K562 (cell line): ENCODE data around the gene TIAM1. TPM values are rescaled to one million over a fixed set of nuclear protein-coding genes. Genes with fewer than 3 reads are reported as not detected.

ENCODE experiments used
- ATAC-seq: fragments of 200-7000 bp; cut with Tn5 transposase; 3 replicates; pipeline ENCODE4 v1.9.1; 2020; ENCODE audit warnings: moderate library complexity
- BruUV-seq: library from RNA; stranded (reverse); fragments of 400-500 nt; replicated peaks from 2 replicates; lab custom pipeline; 2021; lab: Mats Ljungman, UMichigan
- CTCF ChIA-PET: fragments of 300-600 bp; formaldehyde crosslinking; extraction: SDS; loops from one replicate; lab custom pipeline; 2021; ENCODE audit warnings: low intra/inter-chr PET ratio; lab: Yijun Ruan, JAX
- POLR2A ChIA-PET: fragments of 300-600, 350-650 bp; sonication (Branson Sonifier 250); formaldehyde crosslinking; extraction: SDS; loops from one replicate; lab custom pipeline; 2021; ENCODE audit warnings: antibody characterized with exemption, inconsistent platforms; lab: Yijun Ruan, JAX
- DNase-seq, 4 experiments: peaks; one replicate each; pipeline versions ENCODE4 v3.0.0 to v3.0.0-alpha.2; 2011 to 2018; ENCODE audit warnings: low spot score in 3 of 4, mixed read lengths in 3 of 4; ENCODE audit errors: extremely low read depth in 1 of 4
- FAIRE-seq: peaks from 2 replicates; lab custom pipeline; 2011; peaks lifted over from hg19 to GRCh38; lab: Jason Lieb, UNC
- H2AFZ ChIP-seq: 2 replicates; pipeline ENCODE4 v1.6.0; 2011; ENCODE audit warnings: low read depth, low read length, control low read depth, inconsistent platforms
- H3K27ac ChIP-seq: fragments of 200-600 bp; 3 replicates; pipeline ENCODE4 v1.8.0; 2011; ENCODE audit warnings: low read depth, mild to moderate bottlenecking, control low read depth, inconsistent platforms, low read length, moderate library complexity, mixed read lengths; ENCODE audit errors: extremely low read depth
- H3K27me3 ChIP-seq, 2 experiments: fragments of 300-600 bp in 1 of 2; 2 replicates in 1 of 2; 3 replicates in 1 of 2; pipeline versions ENCODE4 v1.6.0 to v1.8.0; 2011; ENCODE audit warnings: inconsistent platforms in 2 of 2, low read length in 2 of 2, mild to moderate bottlenecking in 1 of 2, mixed read lengths in 1 of 2, moderate library complexity in 1 of 2; ENCODE audit not compliant: control insufficient read depth in 2 of 2, insufficient read depth in 2 of 2
- H3K36me3 ChIP-seq: fragments of 300-600 bp; 3 replicates; pipeline ENCODE4 v1.8.0; 2011; ENCODE audit warnings: mild to moderate bottlenecking, low read length, inconsistent platforms; ENCODE audit not compliant: control insufficient read depth, insufficient read depth
- H3K4me1 ChIP-seq, 2 experiments: fragments of 200-600 bp in 1 of 2; replicated peaks in 1 of 2; 2 replicates in 1 of 2; 3 replicates in 1 of 2; pipeline versions ENCODE4 v1.5.1 to v1.8.0; 2011; ENCODE audit warnings: inconsistent platforms in 2 of 2, low read length in 2 of 2, mild to moderate bottlenecking in 1 of 2, mixed read lengths in 1 of 2, moderate library complexity in 1 of 2; ENCODE audit not compliant: control insufficient read depth in 2 of 2, insufficient read depth in 2 of 2
- H3K4me2 ChIP-seq: 2 replicates; pipeline ENCODE4 v1.6.1; 2011; ENCODE audit warnings: low read length, control low read depth, inconsistent platforms, mixed read lengths; ENCODE audit not compliant: insufficient read depth
- H3K4me3 ChIP-seq: fragments of 200-600 bp; sonication (generic), shearing (Covaris generic); 2 replicates; pipeline ENCODE4 v1.5.1; 2016; ENCODE audit warnings: control low read depth, inconsistent platforms
- H3K79me2 ChIP-seq: fragments of 200-600 bp; 3 replicates; pipeline ENCODE4 v1.8.0; 2011; ENCODE audit warnings: low read length, inconsistent platforms; ENCODE audit not compliant: control insufficient read depth, insufficient read depth
- H3K9ac ChIP-seq, 2 experiments: 2 replicates each; pipeline versions ENCODE4 v1.6.0 to v1.6.1; 2011; ENCODE audit warnings: low read depth in 2 of 2, low read length in 2 of 2, control low read depth in 1 of 2, inconsistent platforms in 1 of 2, mild to moderate bottlenecking in 1 of 2, mixed read lengths in 1 of 2; ENCODE audit not compliant: insufficient read depth in 1 of 2
- H3K9me1 ChIP-seq: one replicate; pipeline ENCODE4 v1.6.0; 2011; ENCODE audit warnings: inconsistent platforms, mild to moderate bottlenecking, low read length, moderate library complexity; ENCODE audit not compliant: control insufficient read depth, insufficient read depth
- H3K9me3 ChIP-seq: replicated peaks from 2 replicates; pipeline ENCODE4 v1.5.1; 2011; ENCODE audit warnings: low read depth, low read length, inconsistent platforms; ENCODE audit not compliant: control insufficient read depth, insufficient read depth
- H4K20me1 ChIP-seq: replicated peaks from 2 replicates; pipeline ENCODE4 v1.6.1; 2011; ENCODE audit warnings: low read length, inconsistent platforms, mixed read lengths; ENCODE audit not compliant: control insufficient read depth, insufficient read depth
- FOXP1 ChIP-seq: sonication (generic); formaldehyde crosslinking; IDR thresholded peaks from 2 replicates; pipeline ENCODE4 v1.8.0; 2022; ENCODE audit warnings: mild to moderate bottlenecking, missing genetic modification reagents
- MXI1 ChIP-seq: IDR thresholded peaks from 2 replicates; pipeline ENCODE4 v1.6.1; 2011; ENCODE audit warnings: low read depth, mild to moderate bottlenecking, improper control_type of control experiment, low read length
- MYBL2 ChIP-seq, 2 experiments: fragments of 450-650 bp in 1 of 2; sonication (generic) in 1 of 2; formaldehyde crosslinking in 1 of 2; IDR thresholded peaks; 2 replicates each; pipeline versions ENCODE4 v1.6.1 to v1.8.1; 2017 to 2022; ENCODE audit warnings: borderline replicate concordance in 1 of 2, inconsistent platforms in 1 of 2, low read depth in 1 of 2, mild to moderate bottlenecking in 1 of 2, missing genetic modification reagents in 1 of 2, moderate library complexity in 1 of 2
- NFE2 ChIP-seq: IDR thresholded peaks from 2 replicates; pipeline ENCODE4 v1.6.1; 2014; ENCODE audit warnings: antibody characterized with exemption, low read depth
- POU5F1 ChIP-seq: fragments of 150-350 bp; IDR thresholded peaks from 2 replicates; pipeline ENCODE4 v1.6.1; 2014; ENCODE audit warnings: borderline replicate concordance, low read length, low read depth, mild to moderate bottlenecking; ENCODE audit not compliant: partially characterized antibody
- ZNF140 ChIP-seq: fragments of 250-450 bp; sonication (Bioruptor Pico); IDR thresholded peaks from 2 replicates; pipeline ENCODE4 v1.8.0; 2021; ENCODE audit warnings: moderate library complexity, mild to moderate bottlenecking, inconsistent platforms
- ZNF384 ChIP-seq: IDR thresholded peaks from 2 replicates; pipeline ENCODE4 v1.6.1; 2012; ENCODE audit warnings: low read depth, low read length, improper control_type of control experiment
- WGBS: fragments of 100-300 bp; shearing (Covaris generic); methylation state at CpG from one replicate; pipeline ENCODE4 v1.1.6; 2016; ENCODE audit warnings: low coverage, mixed read lengths; ENCODE audit not compliant: insufficient coverage; ENCODE audit errors: missing lambda C conversion rate; 5-methylcytosine and 5-hydroxymethylcytosine counted together
- in situ Hi-C: fragments of 300-500 bp; cut with MboI; formaldehyde crosslinking; loops from 4 replicates; pipeline ENCODE4 v1.15.0; 2018; ENCODE audit warnings: inconsistent platforms, mixed read lengths
- intact Hi-C: fragments of 100-400 bp; cut with micrococcal nuclease; formaldehyde crosslinking; loops from 2 replicates; pipeline ENCODE4 v1.14.2; 2022
- polyA plus RNA-seq, 8 experiments: library from polyadenylated mRNA; depleted of rRNA in 4 of 8; stranded (reverse) in 5 of 8; unstranded in 3 of 8; fragments of >200 nt; fragmentation: Nextera tagmentation in 2 of 8; fragmentation: Illumina TruSeq in 1 of 8; extraction: Ambion mirVana in 2 of 8; extraction: Trizol in 1 of 8; gene quantifications; 2 replicates each; pipeline versions ENCODE4 v1.2.1 to v1.2.3, GENCODE V29; 2011 to 2014; ENCODE audit warnings: inconsistent platforms in 1 of 8, missing spikeins in 1 of 8
- total RNA-seq, 7 experiments: library from RNA; depleted of rRNA in 6 of 7; stranded (reverse); fragments of >200 nt in 6 of 7; fragmentation: Illumina TruSeq in 2 of 7; extraction: Trizol in 2 of 7; gene quantifications; 2 replicates each; pipeline versions ENCODE4 v1.2.1 to v1.2.3, GENCODE V29; 2011 to 2021; ENCODE audit warnings: low replicate concordance in 1 of 7
- TF ChIP-seq, protein P1 (sequence below), 2 experiments: fragments of 450-650 bp; IDR thresholded peaks; 2 replicates each; pipeline ENCODE4 v1.6.1; 2016; ENCODE audit warnings: mild to moderate bottlenecking in 2 of 2, borderline replicate concordance in 1 of 2, low read depth in 1 of 2, moderate library complexity in 1 of 2
- TF ChIP-seq, protein P2 (sequence below): IDR thresholded peaks from 2 replicates; pipeline ENCODE4 v1.6.1; 2016; ENCODE audit warnings: missing genetic modification characterization, missing compliant biosample characterization

The TIAM1 gene
- total and polyA plus RNA-seq, 9 of the 15 experiments (the other 6 are each of a cell fraction or from before 2014, with no cell fraction given) = 0.11 TPM; not detected in 8

DNA sequence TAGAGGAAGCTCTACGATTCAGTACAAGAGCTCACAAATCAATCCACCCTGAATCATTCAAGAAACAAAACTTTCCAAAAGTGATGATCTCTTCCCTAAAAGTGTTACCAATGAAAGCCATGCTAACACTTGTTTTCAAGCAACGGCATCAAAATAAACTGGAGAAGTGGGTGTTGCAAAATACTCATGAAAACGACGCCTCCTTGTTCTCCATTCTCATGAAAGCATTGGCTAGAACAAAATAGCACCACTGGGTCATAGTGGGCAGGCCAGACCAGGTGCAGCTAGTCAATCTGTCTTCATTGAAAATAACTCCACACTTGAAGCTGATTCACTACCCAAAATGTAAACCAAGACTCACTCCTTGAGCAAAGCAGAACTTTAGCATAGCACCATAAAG, 4.3 kb downstream of the TIAM1 start (continued):
- TF ChIP-seq ZNF140 (CRISPR knock-in tag) = no peak
- TF ChIP-seq FOXP1 (CRISPR knock-in tag) = no peak

DNA sequence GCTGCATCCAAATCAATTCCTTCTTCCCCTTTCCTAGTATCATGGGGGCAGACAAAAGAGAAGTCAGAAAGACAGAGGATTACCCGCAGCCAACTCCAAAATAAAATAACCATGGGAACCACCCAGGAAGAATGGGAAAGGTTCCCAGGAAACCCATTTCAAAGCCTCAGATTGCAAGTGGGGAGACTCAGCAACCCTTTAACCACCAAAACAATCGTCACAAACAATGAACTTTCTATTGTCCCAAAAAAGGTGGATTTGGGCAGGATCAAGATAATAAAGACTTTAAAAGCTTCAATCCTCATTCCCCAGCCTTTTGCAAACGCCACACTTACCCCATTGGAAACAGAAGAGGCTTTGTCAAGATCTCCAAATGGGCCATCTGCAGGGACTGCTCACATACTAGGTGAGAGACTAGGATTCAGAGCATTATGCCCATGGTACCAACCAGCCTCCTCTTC, 5.1 kb downstream of the TIAM1 start:
- no peak overlapping the region for H3K27ac ChIP-seq
- ChIA-PET POLR2A (no interaction called here), CTCF (no interaction called here)
- no peak overlapping the region for H3K4me2 ChIP-seq
- in situ Hi-C loops = no loop called here
- H3K4me3 ChIP-seq = no peak overlapping the region
- FAIRE-seq (no peak), ATAC-seq (no peak), DNase-seq (no peak)
- WGBS = 3% methylated on average over 3 of the region's 3 CpGs
- H3K9me1 ChIP-seq = no peaks in the 10 kb centered on the region
- H3K9ac ChIP-seq = no peak overlapping the region
- no TSS peak for BruUV-seq
- no peaks in the 10 kb centered on the region for H3K79me2 ChIP-seq
- H3K36me3 ChIP-seq = no peaks in the 10 kb centered on the region
- intact Hi-C loops = no loop called here
- peaks cover 17 to 32% of the 10 kb centered on the region in 2 experiments; a peak in 3 of 5 replicates for H3K27me3 ChIP-seq
- no peaks in the 10 kb centered on the region; the same call in 1 of the 2 replicates for H4K20me1 ChIP-seq
- no peak overlapping the region for H2AFZ ChIP-seq
- no peaks in the 10 kb centered on the region for H3K9me3 ChIP-seq
- 0 out of 5 replicates have a peak, but pooled peaks cover 0 to 3% of the 10 kb centered on the region in 2 experiments for H3K4me1 ChIP-seq
- TF ChIP-seq NFE2 = no peak
- no peak for TF ChIP-seq POU5F1
- TF ChIP-seq ZNF384 = no peak
- TF ChIP-seq MYBL2 (IDR thresholded peaks at IDR 0.05; ENCODE audit: low read depth) = no peak
- TF ChIP-seq MYBL2 (CRISPR knock-in tag; IDR thresholded peaks at IDR 0.05; ENCODE audit: borderline replicate concordance) = no peak
- TF ChIP-seq, protein P1, sequence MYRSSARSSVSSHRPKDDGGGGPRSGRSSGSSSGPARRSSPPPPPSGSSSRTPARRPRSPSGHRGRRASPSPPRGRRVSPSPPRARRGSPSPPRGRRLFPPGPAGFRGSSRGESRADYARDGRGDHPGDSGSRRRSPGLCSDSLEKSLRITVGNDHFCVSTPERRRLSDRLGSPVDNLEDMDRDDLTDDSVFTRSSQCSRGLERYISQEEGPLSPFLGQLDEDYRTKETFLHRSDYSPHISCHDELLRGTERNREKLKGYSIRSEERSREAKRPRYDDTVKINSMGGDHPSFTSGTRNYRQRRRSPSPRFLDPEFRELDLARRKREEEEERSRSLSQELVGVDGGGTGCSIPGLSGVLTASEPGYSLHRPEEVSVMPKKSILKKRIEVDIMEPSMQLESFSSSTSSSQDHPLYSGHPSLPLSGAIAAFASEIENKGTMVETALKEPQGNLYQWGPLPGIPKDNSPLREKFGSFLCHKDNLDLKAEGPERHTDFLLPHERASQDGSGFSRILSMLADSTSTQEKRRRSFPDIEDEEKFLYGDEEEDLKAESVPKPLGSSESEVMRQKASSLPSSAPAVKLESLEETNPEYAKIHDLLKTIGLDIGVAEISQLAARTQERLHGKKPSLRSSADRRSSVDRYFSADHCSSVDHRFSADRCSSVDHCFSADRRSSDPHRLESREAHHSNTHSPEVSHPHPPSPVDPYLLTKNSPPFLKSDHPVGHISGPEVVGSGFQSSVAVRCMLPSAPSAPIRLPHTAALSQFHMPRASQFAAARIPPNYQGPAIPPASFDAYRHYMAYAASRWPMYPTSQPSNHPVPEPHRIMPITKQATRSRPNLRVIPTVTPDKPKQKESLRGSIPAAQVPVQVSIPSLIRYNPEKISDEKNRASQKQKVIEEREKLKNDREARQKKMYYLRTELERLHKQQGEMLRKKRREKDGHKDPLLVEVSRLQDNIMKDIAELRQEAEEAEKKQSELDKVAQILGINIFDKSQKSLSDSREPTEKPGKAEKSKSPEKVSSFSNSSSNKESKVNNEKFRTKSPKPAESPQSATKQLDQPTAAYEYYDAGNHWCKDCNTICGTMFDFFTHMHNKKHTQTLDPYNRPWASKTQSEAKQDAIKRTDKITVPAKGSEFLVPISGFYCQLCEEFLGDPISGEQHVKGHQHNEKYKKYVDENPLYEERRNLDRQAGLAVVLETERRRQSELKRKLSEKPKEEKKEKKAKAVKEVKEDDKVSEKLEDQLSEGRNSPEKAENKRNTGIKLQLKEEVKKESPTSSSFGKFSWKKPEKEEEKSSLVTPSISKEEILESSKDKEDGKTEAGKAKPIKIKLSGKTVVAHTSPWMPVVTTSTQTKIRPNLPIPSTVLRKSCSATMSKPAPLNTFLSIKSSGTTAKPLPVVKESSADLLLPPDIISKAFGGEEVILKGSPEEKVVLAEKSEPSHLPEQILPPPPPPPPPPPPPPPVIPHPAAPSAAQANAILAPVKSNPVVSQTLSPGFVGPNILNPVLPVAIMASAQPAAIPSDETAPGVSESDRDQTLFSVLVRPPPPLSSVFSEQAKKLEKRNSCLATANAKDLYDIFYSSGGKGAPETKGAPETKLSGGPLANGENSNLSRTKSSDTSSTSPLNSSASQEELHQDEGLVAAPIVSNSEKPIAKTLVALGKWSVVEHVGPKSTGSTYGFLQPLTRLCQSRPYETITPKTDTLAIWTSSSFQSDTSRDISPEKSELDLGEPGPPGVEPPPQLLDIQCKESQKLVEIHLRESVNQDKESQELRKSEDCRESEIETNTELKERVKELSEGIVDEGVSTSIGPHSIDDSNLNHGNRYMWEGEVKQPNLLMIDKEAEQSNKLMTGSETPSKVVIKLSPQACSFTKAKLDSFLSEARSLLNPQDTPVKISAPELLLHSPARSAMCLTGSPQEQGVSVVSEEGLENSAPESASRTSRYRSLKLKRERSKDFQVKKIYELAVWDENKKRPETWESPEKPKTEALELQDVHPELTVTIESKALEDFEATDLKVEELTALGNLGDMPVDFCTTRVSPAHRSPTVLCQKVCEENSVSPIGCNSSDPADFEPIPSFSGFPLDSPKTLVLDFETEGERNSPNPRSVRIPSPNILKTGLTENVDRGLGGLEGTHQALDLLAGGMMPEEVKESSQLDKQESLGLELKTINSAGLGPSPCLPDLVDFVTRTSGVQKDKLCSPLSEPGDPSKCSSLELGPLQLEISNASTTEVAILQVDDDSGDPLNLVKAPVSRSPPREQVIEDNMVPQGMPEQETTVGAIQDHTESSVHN (IDR thresholded peaks at IDR 0.05; ENCODE audit: borderline replicate concordance in 1 of 2, low read depth in 1 of 2) = no peak
- no peak for TF ChIP-seq MXI1
- TF ChIP-seq, protein P2, sequence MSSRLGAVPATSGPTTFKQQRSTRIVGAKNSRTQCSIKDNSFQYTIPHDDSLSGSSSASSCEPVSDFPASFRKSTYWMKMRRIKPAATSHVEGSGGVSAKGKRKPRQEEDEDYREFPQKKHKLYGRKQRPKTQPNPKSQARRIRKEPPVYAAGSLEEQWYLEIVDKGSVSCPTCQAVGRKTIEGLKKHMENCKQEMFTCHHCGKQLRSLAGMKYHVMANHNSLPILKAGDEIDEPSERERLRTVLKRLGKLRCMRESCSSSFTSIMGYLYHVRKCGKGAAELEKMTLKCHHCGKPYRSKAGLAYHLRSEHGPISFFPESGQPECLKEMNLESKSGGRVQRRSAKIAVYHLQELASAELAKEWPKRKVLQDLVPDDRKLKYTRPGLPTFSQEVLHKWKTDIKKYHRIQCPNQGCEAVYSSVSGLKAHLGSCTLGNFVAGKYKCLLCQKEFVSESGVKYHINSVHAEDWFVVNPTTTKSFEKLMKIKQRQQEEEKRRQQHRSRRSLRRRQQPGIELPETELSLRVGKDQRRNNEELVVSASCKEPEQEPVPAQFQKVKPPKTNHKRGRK (tag) = no peak
